ENCODE results near the gene INSIG1.

Gene INSIG1

DNA sequence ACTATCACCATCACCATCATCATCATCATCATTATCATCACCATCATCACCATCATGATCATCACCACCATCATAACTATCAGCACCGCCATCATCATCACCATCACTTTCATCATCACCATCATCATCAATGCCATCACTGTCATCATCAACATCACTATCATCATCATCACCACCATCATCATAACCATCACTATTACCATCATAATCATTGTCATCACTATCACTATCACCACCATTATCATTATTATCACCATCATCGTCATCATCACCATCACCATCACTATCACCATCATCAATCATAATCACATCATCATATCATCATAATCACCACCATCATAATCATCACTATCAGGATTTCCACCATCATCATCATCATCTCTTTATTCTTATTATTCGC, 20.6 kb downstream of the INSIG1 start:
- H3K4me1 ChIP-seq (ENCODE audit: control insufficient read depth, insufficient read depth, low read length), result no peaks in the 10 kb centered on the region
- no peak overlapping the region for H3K4me3 ChIP-seq (ENCODE audit: low read depth, low read length)
- no peaks in the 10 kb centered on the region for H3K36me3 ChIP-seq (ENCODE audit: control insufficient read depth, insufficient read depth, low read length)
- H3K27ac ChIP-seq (ENCODE audit: low read depth, low read length), result no peak overlapping the region
- H3K9ac ChIP-seq (ENCODE audit: low read depth, low read length), result no peak overlapping the region
- H3K27me3 ChIP-seq (ENCODE audit: control insufficient read depth, insufficient read depth, low read length), result no peaks in the 10 kb centered on the region; the same call in 1 of the 2 replicates
- no peaks in the 10 kb centered on the region for H3K9me3 ChIP-seq (ENCODE audit: control insufficient read depth, insufficient read depth, low read length)

DNA sequence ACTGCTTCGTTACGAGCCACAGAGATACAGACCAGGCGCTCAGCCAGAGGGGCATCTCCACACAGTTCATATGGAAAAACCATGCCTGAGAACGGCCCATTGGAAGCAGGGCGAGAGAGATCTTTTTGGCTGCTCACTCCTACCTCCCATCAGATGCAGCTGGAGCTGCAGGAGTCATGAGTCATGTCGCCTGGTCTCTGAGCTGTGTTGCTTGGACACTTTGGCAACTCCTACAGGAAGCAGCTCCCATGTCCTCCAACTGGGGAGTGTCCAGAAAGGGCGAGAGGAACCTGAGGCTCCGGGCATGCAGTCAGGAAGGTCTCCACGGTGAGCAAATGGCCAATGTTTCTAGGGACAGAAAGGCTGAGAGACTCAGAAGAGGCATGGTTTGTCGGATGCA, 24.9 kb downstream of the INSIG1 start:
- Histone ChIP-seq H3K9me3 (ENCODE audit: control insufficient read depth, insufficient read depth, low read length) (no peaks in the 10 kb centered on the region), H3K4me3 (ENCODE audit: low read depth, low read length) (no peak overlapping the region), H3K27ac (ENCODE audit: low read depth, low read length) (no peak overlapping the region), H3K9ac (ENCODE audit: low read depth, low read length) (no peak overlapping the region), H3K36me3 (ENCODE audit: control insufficient read depth, insufficient read depth, low read length) (no peaks in the 10 kb centered on the region), H3K4me1 (ENCODE audit: control insufficient read depth, insufficient read depth, low read length) (no peaks in the 10 kb centered on the region), H3K27me3 (ENCODE audit: control insufficient read depth, insufficient read depth, low read length) (no peaks in the 10 kb centered on the region)

DNA sequence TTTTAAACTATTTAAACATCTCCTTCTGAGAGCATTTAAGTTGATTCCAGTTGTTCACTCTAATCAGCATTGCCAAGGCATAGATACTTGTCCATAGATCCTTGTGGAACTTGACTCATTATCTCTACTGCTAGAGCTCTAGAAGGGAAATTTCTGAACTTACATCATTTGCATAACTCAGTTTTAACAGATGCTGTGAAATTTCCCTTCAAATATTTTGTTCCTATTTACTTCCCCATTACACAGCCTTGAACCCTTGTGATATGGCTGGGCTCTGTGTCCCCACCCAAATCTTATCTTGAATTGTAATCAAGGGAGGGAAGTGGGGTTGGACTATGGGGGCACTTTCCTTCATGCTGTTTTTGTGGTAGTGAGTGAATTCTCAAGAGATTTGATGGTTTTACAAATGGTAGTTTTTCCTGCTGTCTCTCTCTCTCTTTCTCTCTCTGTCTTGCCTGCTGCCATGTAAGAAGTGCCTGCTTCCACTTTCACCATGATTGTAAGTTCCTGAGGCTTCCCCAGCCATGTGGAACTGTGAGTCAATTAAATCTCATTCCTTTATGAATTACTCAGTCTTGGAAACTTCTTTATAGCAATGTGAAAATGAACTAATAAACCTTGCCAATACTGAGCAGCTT, 25.4 kb downstream of the INSIG1 start:
- no peak overlapping the region for H3K9ac ChIP-seq (ENCODE audit: low read depth, low read length)
- no peaks in the 10 kb centered on the region for H3K9me3 ChIP-seq (ENCODE audit: control insufficient read depth, insufficient read depth, low read length)
- no peaks in the 10 kb centered on the region for H3K4me1 ChIP-seq (ENCODE audit: control insufficient read depth, insufficient read depth, low read length)
- no peak overlapping the region for H3K4me3 ChIP-seq (ENCODE audit: low read depth, low read length)
- no peak overlapping the region for H3K27ac ChIP-seq (ENCODE audit: low read depth, low read length)
- no peaks in the 10 kb centered on the region for H3K36me3 ChIP-seq (ENCODE audit: control insufficient read depth, insufficient read depth, low read length)
- no peaks in the 10 kb centered on the region for H3K27me3 ChIP-seq (ENCODE audit: control insufficient read depth, insufficient read depth, low read length)

DNA sequence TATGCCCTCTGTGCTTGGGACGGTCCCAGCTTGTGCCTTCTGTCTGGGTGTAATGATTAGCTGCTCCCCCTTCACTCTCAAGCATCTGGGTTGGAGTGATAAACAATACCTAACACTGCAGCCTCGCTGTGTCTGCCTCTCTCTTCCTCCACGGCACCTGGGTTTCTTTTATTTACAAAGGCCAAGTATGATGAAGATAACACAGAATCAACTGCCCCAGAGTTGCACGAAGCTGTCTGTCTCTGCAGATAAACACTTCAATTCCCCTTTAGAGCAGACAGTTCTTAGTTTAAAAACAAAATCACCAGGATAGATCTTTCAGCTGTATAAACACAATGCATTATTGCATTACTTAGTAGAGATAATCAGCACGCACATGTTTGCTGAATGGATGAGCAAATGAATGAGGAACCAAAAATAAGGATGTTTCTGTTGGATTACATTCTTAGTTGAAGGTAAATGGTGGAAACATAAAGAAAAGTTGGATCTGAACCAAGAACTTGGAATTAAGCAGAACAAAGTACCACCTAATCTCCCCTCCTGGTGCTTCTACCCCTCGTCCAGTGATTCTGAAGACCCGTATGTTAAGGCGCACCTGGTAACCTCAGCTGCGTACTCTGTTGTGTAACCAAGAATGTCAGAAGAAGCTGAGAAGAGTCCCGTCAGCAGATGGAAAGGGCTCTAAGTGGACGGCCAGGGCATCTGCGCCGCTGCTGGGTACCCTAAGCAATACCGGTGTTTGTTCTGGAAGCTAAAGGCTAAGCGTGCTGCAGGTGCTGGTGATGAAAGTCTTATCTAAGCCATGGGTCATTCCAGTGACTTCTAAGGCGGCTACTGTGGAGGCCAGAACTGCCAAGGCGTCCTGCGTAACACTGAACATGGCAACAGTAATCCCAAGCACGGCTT, 26.6 kb downstream of the INSIG1 start:
- H3K27ac ChIP-seq (ENCODE audit: low read depth, low read length), result no peak overlapping the region
- no peaks in the 10 kb centered on the region for H3K36me3 ChIP-seq (ENCODE audit: control insufficient read depth, insufficient read depth, low read length)

DNA sequence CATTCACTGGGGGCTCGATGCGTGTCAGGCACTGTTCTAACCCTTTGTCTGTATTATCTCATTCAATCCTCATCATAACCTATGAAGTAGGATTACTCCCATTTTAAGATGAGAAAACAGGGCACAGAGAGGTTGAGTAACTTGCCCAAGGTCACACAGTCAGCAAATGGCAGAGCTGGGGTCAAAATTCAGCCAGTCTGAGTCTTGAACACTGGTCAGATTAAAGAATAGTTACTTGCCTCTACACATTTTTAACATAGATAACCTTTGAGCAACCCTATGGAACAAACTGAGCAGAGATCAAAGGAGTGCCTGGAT, 27.2 kb downstream of the INSIG1 start:
- Histone ChIP-seq H3K27ac (ENCODE audit: low read depth, low read length) (no peak overlapping the region), H3K9ac (ENCODE audit: low read depth, low read length) (no peak overlapping the region), H3K9me3 (ENCODE audit: control insufficient read depth, insufficient read depth, low read length) (no peaks in the 10 kb centered on the region), H3K4me3 (ENCODE audit: low read depth, low read length) (no peak overlapping the region), H3K27me3 (ENCODE audit: control insufficient read depth, insufficient read depth, low read length) (no peaks in the 10 kb centered on the region), H3K36me3 (ENCODE audit: control insufficient read depth, insufficient read depth, low read length) (no peaks in the 10 kb centered on the region), H3K4me1 (ENCODE audit: control insufficient read depth, insufficient read depth, low read length) (no peaks in the 10 kb centered on the region)

More for the DNA sequence above, 26.6 kb downstream of the INSIG1 start:
- Histone ChIP-seq H3K4me1 (ENCODE audit: control insufficient read depth, insufficient read depth, low read length) (no peaks in the 10 kb centered on the region), H3K9me3 (ENCODE audit: control insufficient read depth, insufficient read depth, low read length) (no peaks in the 10 kb centered on the region), H3K4me3 (ENCODE audit: low read depth, low read length) (no peak overlapping the region), H3K9ac (ENCODE audit: low read depth, low read length) (no peak overlapping the region), H3K27me3 (ENCODE audit: control insufficient read depth, insufficient read depth, low read length) (no peaks in the 10 kb centered on the region)

DNA sequence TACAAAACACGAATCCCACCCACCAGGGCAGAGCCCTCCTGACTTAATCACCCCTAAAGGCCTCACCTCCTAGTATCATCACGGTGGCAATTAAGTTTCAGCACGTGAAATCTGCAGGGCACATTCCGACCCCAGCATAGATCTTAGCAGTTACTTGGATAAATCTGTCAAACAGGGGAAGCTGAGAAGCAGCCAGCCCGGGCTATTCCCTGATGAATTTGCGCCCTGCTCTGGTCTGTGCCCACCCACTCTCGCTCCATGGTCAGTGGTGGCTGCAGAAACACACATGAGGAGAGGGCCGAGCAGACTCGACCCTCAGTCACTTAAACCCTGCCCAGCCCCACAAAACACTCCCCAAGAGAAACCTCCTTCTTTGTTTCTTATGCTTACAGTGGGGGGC, 28.7 kb downstream of the INSIG1 start:
- Histone ChIP-seq H3K4me3 (ENCODE audit: low read depth, low read length) (no peak overlapping the region), H3K36me3 (ENCODE audit: control insufficient read depth, insufficient read depth, low read length) (no peaks in the 10 kb centered on the region), H3K27ac (ENCODE audit: low read depth, low read length) (no peak overlapping the region), H3K4me1 (ENCODE audit: control insufficient read depth, insufficient read depth, low read length) (no peaks in the 10 kb centered on the region), H3K9ac (ENCODE audit: low read depth, low read length) (no peak overlapping the region), H3K27me3 (ENCODE audit: control insufficient read depth, insufficient read depth, low read length) (no peaks in the 10 kb centered on the region; the same call in 1 of the 2 replicates), H3K9me3 (ENCODE audit: control insufficient read depth, insufficient read depth, low read length) (no peaks in the 10 kb centered on the region)

DNA sequence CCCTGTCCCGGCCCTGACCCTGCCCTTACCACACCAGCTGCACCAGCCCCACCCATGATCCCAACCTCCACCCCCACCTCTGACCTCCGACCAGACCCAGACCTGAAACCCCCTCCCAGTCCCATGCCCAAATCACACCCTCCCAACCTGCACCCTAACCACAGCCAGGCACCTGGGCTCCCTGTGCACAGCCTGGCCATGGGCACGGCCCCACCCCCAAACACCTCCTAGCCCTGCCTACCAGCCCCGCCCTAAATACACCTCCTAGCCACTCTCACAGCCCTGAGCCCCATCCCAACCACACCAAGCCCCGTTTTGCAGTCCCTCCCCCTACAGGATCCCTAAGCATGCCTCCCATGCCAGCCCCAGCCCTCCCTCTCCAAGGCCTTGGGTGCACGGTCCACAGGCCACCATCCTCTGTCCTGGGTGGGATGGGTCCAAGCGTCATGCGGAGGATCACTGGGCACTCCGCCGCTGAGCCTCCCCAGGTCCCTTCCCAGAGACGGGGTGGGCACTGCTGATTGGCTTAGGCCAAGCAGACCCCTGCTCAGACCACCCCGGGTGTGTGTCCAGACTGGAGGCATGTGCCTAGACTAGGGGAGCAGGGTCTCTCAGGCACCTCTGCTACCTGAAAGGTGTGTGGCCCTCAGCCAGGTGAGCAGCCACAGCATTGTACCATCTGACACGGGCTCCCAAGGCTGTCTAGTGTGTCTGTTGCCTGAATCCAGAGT, 30.1 kb downstream of the INSIG1 start:
- no peak overlapping the region for H3K9ac ChIP-seq (ENCODE audit: low read depth, low read length)
- no peaks in the 10 kb centered on the region for H3K4me1 ChIP-seq (ENCODE audit: control insufficient read depth, insufficient read depth, low read length)
- no peaks in the 10 kb centered on the region for H3K9me3 ChIP-seq (ENCODE audit: control insufficient read depth, insufficient read depth, low read length)
- no peaks in the 10 kb centered on the region for H3K36me3 ChIP-seq (ENCODE audit: control insufficient read depth, insufficient read depth, low read length)
- no peaks in the 10 kb centered on the region; the same call in 1 of the 2 replicates for H3K27me3 ChIP-seq (ENCODE audit: control insufficient read depth, insufficient read depth, low read length)
- no peak overlapping the region for H3K27ac ChIP-seq (ENCODE audit: low read depth, low read length)
- no peak overlapping the region for H3K4me3 ChIP-seq (ENCODE audit: low read depth, low read length)

DNA sequence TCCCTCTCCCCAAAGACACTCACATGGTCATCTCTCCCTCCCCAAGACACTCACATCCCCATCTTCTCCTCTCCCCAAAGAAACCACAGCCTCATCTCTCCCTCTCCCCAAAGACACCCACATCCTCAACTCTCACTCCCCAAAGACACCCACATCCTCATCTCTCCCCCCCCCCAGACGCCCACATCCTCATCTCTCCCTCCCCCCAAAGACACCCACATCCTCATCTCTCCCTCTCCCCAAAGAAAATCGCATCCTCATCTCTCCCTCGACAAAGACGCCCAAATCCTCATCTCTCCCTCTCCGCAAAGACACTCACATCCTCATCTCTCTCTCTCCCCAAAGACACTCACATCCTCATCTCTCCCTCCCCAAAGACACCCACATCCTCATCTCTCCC, 31.5 kb downstream of the INSIG1 start:
- Histone ChIP-seq H3K27ac (ENCODE audit: low read depth, low read length) (no peak overlapping the region), H3K4me1 (ENCODE audit: control insufficient read depth, insufficient read depth, low read length) (no peaks in the 10 kb centered on the region), H3K9me3 (ENCODE audit: control insufficient read depth, insufficient read depth, low read length) (no peaks in the 10 kb centered on the region), H3K36me3 (ENCODE audit: control insufficient read depth, insufficient read depth, low read length) (no peaks in the 10 kb centered on the region), H3K9ac (ENCODE audit: low read depth, low read length) (no peak overlapping the region), H3K27me3 (ENCODE audit: control insufficient read depth, insufficient read depth, low read length) (no peaks in the 10 kb centered on the region; the same call in 1 of the 2 replicates), H3K4me3 (ENCODE audit: low read depth, low read length) (no peak overlapping the region)

DNA sequence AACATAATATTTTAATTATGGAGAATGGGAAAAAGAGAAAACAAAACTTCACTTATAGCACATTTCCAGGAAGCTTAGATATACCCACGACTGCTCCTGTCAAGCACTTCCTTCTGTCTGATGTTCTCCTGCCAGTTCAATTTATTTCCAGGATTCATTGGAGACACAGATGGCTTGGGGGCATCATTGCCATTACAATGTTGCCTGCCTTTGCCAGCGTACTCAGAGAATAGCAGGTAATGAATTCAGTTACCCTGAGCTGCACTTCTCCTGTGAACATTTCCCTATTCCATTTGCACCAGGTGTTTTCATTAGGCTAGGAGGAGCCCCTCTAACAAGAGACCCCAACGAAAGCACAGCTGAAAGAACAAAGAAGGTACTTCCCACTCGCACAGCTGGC, 33.7 kb downstream of the INSIG1 start:
- H3K27me3 ChIP-seq (ENCODE audit: control insufficient read depth, insufficient read depth, low read length), result no peaks in the 10 kb centered on the region; the same call in 1 of the 2 replicates

DNA sequence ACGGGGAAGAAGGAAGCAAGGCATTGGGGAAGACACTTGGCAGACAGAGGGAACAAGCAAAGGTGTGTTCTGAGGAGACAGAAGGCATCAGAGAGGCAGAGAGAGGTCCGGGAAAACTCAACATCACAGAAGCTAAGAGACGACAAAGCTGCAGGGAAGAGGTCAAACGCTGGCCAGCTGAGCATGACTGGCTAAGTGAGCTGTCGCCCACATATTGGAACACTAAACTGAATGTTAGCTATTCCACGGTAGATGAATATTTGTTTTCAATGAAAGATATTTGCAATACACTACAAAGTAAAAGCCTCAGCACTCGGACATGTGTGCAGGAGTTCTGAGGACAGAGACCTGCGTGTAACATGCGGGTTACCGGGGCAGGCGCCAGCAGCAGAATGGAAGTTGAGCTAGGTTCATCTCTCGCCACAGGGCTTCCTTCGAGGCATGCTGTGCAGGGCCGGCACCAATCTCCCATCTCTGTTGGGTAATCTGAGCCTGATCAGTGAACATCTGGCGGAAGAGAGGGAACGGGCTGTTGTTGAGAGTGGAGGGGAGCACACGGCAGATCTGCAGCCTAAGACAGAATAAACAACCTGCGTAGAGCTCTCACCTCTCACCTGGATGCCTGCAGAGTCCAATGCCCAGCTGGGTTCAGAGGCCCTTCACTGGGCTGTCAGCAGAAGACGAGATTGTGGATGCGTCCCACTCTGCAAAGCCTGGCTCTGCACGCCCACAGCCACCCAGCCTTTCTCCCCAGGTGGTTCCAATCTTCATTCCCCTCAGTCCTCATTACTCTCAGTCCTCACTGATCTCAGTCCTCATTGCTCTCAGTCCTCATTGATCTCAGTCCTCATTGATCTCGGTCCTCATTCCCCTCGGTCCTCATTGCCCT, 35.9 kb downstream of the INSIG1 start:
- Histone ChIP-seq H3K9ac (ENCODE audit: low read depth, low read length) (no peak overlapping the region), H3K4me1 (ENCODE audit: control insufficient read depth, insufficient read depth, low read length) (no peaks in the 10 kb centered on the region), H3K27me3 (ENCODE audit: control insufficient read depth, insufficient read depth, low read length) (no peaks in the 10 kb centered on the region; the same call in 1 of the 2 replicates), H3K36me3 (ENCODE audit: control insufficient read depth, insufficient read depth, low read length) (no peaks in the 10 kb centered on the region), H3K4me3 (ENCODE audit: low read depth, low read length) (no peak overlapping the region), H3K9me3 (ENCODE audit: control insufficient read depth, insufficient read depth, low read length) (no peaks in the 10 kb centered on the region), H3K27ac (ENCODE audit: low read depth, low read length) (no peak overlapping the region)

More for the DNA sequence above, 33.7 kb downstream of the INSIG1 start:
- Histone ChIP-seq H3K4me3 (ENCODE audit: low read depth, low read length) (no peak overlapping the region), H3K9ac (ENCODE audit: low read depth, low read length) (no peak overlapping the region), H3K27ac (ENCODE audit: low read depth, low read length) (no peak overlapping the region), H3K36me3 (ENCODE audit: control insufficient read depth, insufficient read depth, low read length) (no peaks in the 10 kb centered on the region), H3K4me1 (ENCODE audit: control insufficient read depth, insufficient read depth, low read length) (no peaks in the 10 kb centered on the region), H3K9me3 (ENCODE audit: control insufficient read depth, insufficient read depth, low read length) (no peaks in the 10 kb centered on the region)
